Naive B cell (primary cell): Measurements from ENCODE around the gene CATSPERD. TPM values are rescaled to one million over a fixed set of nuclear protein-coding genes. Genes with fewer than 3 reads are reported as not detected.
"Not testable (repeated sequence)": the region's sequence is repeated elsewhere in the genome, so short reads cannot be mapped to it uniquely, and the experiment has no call there.

Experiments used
- ATAC-seq, 2 donors: fragments of 150-1000 bp; cut with Tn5 transposase; 2 replicates each; pipeline ENCODE4 v1.10.0; 2021; ENCODE audit warnings: low read depth in 2 of 2, mild to moderate bottlenecking in 2 of 2, moderate library complexity in 2 of 2
- DNase-seq: peaks from one replicate; pipeline ENCODE4 v3.0.0; 2022
- H3K27ac Mint-ChIP-seq, 6 donors: one replicate each; pipeline ENCODE4 v1.8.0; 2020 to 2022; ENCODE audit warnings: mild to moderate bottlenecking in 6 of 6, mixed read lengths in 6 of 6, moderate library complexity in 5 of 6, inconsistent platforms in 2 of 6
- H3K27me3 Mint-ChIP-seq, 3 donors: one replicate each; pipeline ENCODE4 v1.8.0; 2021 to 2022; ENCODE audit warnings: mixed read lengths in 3 of 3, mild to moderate bottlenecking in 1 of 3
- H3K36me3 Mint-ChIP-seq, 2 donors: one replicate each; pipeline ENCODE4 v1.8.0; 2020 to 2022; ENCODE audit warnings: mixed read lengths in 2 of 2, inconsistent platforms in 1 of 2, mild to moderate bottlenecking in 1 of 2
- H3K4me1 Mint-ChIP-seq, 3 donors: one replicate each; pipeline ENCODE4 v1.8.0; 2020 to 2022; ENCODE audit warnings: mixed read lengths in 3 of 3, inconsistent platforms in 1 of 3, mild to moderate bottlenecking in 1 of 3, moderate library complexity in 1 of 3
- H3K4me3 Mint-ChIP-seq, 8 donors: one replicate each; pipeline ENCODE4 v1.8.0; 2020 to 2022; ENCODE audit warnings: mild to moderate bottlenecking in 8 of 8, mixed read lengths in 8 of 8, moderate library complexity in 8 of 8, inconsistent platforms in 2 of 8
- H3K9me3 Mint-ChIP-seq, 7 donors: one replicate each; pipeline ENCODE4 v1.8.0; 2020 to 2022; ENCODE audit warnings: mixed read lengths in 7 of 7, mild to moderate bottlenecking in 5 of 7, inconsistent platforms in 2 of 7, moderate library complexity in 1 of 7
- polyA plus RNA-seq, 6 donors: library from polyadenylated mRNA; unstranded; fragments of 300-500 nt; fragmentation: Illumina TruSeq; gene quantifications; one replicate each; pipeline ENCODE4 v1.2.3, GENCODE V29; 2021; ENCODE audit warnings: low read depth in 6 of 6

CATSPERD gene
- polyA plus RNA-seq, 6 donors from 2014 or later: not detected

DNA sequence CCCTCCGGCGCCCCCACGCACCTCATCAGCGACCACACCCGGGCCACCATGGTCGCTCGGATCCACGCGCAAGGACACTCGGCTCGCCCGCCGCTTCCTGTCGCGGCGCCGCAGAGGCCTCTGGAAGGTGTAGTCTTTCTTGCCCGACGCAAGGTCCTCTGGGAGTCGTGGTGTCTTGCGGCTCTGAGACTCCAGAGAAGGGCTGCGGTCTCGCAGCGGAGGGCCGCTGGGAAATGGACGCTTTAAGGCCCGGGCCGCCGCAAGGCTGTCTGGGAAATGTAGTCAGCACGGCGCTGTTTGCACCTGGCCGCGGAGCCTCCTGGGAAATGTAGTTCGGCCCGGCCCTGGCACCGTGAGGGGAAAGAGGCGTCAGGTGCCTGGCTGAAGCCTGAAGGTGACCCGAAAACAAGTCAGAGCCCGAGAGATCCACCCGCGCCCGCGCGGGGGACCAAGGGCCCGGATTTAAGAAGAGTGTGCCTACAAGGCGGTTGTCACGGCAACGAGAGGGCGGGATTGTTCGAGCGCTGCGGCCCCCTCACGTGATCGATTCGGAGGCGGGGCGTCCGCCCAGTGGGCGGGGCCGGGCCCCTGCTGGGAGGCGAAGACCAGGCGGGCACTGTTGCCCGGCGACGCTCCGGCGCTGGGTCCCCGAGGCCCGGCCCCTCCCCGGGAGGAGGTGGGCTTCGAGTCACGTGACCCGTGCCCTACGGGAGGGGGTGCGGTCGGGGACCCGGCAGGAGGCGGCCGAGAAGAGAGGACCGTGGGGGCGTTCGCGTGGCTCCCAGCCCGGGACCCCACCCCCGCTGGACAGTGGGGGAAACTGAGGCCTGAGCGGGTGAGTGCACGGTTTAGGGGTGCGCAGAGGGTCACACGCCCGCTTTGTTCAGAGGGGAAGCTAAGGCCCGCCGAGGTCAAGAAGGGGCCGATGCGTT, 39.7 kb upstream of the CATSPERD start, which contains the start of the genes HSD11B1L and MICOS13:
Gene HSD11B1L, plus strand, starts transcription at position 591 of the 932 bp plus-strand sequence. CDS start 3,806 bp downstream, outside the sequence.
Gene MICOS13, minus strand, starts transcription at position 80 of the 932 bp plus-strand sequence. Its CDS starts 30 bp downstream, at position 50.
- peaks cover 0 to 5% (median 0%) of the 10 kb centered on the region in 7 donors for H3K9me3 Mint-ChIP-seq
- H3K4me3 Mint-ChIP-seq: peak within 1 kb of the TSS; percentile 79 to 98 (median 94)
- ATAC-seq (peak; percentile 90 to 94), DNase-seq (peak; percentile 98)
- H3K27me3 Mint-ChIP-seq: no peaks in the 10 kb centered on the region
- H3K36me3 Mint-ChIP-seq: no peaks in the 10 kb centered on the region
- peaks cover 24 to 35% (median 32%) of the 10 kb centered on the region in 3 donors for H3K4me1 Mint-ChIP-seq
- peak within 1 kb of the TSS; percentile 96 to 100 (median 99) for H3K27ac Mint-ChIP-seq

DNA sequence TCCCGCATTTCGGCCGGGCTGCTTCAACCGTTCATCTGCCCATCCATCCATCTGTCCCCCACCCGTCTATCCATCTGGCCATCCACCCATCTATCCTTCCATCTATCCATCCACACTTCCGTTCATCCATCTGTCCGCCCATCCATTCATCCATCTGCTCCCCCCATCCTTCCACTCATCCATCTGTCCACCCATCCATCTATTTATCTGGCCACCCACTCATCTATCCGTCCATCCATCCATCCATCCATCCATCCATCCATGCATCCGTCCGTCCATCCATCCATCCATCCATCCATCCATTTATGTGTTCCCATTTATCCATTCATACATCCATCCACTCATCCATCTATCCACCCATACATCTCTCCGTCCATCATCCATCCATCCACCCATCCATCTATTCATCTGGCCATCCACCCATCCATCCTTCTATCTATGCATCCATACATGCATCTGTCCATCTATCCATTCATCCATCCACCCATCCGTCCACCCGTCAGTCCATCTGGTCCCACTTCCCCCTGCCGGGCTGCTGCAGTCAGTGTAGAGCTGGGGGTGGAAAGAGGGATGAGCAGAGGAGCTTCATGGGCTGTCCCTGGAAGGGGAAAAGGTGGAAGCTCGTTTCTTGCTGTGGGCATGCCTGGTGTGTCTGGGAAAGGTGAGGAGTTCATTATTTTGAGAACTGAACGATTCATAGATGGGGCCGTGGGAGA, 38.9 kb upstream of the CATSPERD start:
- no peaks in the 10 kb centered on the region for H3K27me3 Mint-ChIP-seq
- H3K4me3 Mint-ChIP-seq: peak overlapping the region; percentile 73 to 91 (median 86)
- DNase-seq: no peak
- no peaks in the 10 kb centered on the region for H3K36me3 Mint-ChIP-seq
- peaks cover 28 to 42% (median 32%) of the 10 kb centered on the region in 3 donors for H3K4me1 Mint-ChIP-seq
- no peak for ATAC-seq
- peaks cover 0 to 5% (median 0%) of the 10 kb centered on the region in 7 donors for H3K9me3 Mint-ChIP-seq
- peak overlapping the region; percentile 11 to 96 (median 91) for H3K27ac Mint-ChIP-seq

- peak overlapping the region; percentile 73 to 89 (median 82) for H3K4me3 Mint-ChIP-seq
- H3K9me3 Mint-ChIP-seq: peaks cover 0 to 5% (median 0%) of the 10 kb centered on the region in 7 donors
Observed at GRCh38 chr19:5682107-5682482, 38.3 kb upstream of the CATSPERD start.

GRCh38 chr19:5683177-5683886, 37.1 kb upstream of the CATSPERD start:
- H3K4me3 Mint-ChIP-seq: peak overlapping the region in 5 of 8 donors; percentile 29 to 66 (median 53)
- peak overlapping the region in 3 of 6 donors; percentile 38 to 86 (median 80) for H3K27ac Mint-ChIP-seq
- DNase-seq (no peak), ATAC-seq (no peak)
- no peaks in the 10 kb centered on the region for H3K36me3 Mint-ChIP-seq
- H3K9me3 Mint-ChIP-seq: peaks cover 0 to 6% (median 0%) of the 10 kb centered on the region in 7 donors
- H3K27me3 Mint-ChIP-seq: no peaks in the 10 kb centered on the region
- peaks cover 30 to 46% (median 38%) of the 10 kb centered on the region in 3 donors for H3K4me1 Mint-ChIP-seq

More at GRCh38 chr19:5682107-5682482, 38.3 kb upstream of the CATSPERD start:
- DNase-seq: no peak
- ATAC-seq: no peak
- Mint-ChIP-seq H3K36me3 (no peaks in the 10 kb centered on the region), H3K4me1 (peaks cover 28 to 43% (median 35%) of the 10 kb centered on the region in 3 donors), H3K27ac (peak overlapping the region in 5 of 6 donors; percentile 70 to 96 (median 92)), H3K27me3 (no peaks in the 10 kb centered on the region)

DNA sequence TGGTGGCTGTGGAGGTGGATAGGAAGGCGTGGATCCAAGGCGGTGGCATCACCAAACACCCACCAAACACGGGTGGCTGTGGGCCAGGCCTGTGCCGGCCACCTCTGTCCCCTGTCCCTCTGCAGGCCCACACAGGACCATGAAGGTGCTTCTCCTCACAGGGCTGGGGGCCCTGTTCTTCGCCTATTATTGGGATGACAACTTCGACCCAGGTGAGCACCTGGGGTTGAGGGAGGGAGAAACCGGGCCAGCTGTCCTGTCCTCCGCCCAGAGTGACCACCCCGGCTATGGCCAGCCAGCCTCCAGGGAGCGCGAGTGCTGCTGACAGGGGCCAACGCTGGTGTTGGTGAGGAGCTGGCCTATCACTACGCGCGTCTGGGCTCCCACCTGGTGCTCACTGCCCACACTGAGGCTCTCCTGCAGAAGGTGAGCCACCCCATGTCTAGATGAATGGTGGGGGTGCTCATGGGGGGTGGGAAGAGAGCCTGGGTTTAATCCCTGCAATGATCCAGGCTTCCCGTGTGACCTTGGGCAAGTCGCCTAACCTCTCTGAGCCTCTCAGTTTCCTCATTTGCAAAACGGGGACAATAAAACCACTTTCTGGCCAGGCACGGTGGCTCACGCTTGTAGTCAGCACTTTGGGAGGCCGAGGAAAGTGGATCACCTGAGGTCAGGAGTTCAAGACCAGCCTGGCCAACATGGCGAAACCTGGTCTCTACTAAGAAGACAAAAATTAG, 35.6 kb upstream of the CATSPERD start:
- DNase-seq: no peak
- H3K4me1 Mint-ChIP-seq: peaks cover 28 to 39% (median 38%) of the 10 kb centered on the region in 3 donors
- H3K27ac Mint-ChIP-seq: no peak overlapping the region
- H3K9me3 Mint-ChIP-seq: peaks cover 0 to 7% (median 0%) of the 10 kb centered on the region in 7 donors
- no peaks in the 10 kb centered on the region for H3K36me3 Mint-ChIP-seq
- no peak for ATAC-seq
- no peaks in the 10 kb centered on the region for H3K27me3 Mint-ChIP-seq
- peak overlapping the region in 3 of 8 donors; percentile 25 to 54 (median 38) for H3K4me3 Mint-ChIP-seq

DNA sequence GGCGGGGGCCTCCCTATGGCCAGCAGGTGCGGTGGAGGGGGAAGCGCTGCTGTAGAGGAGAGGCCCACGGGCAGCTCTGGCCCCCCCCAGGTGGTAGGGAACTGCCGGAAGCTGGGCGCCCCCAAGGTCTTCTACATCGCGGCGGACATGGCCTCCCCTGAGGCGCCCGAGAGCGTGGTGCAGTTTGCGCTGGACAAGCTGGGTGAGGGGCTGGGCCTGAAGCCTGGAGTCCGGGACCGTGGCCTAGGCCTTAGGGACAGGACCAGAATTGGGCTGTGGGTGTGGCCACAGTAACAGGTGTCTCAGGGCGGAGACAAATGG, 34.2 kb upstream of the CATSPERD start:
- ATAC-seq (no peak), DNase-seq (no peak)
- Mint-ChIP-seq H3K4me3 (peak overlapping the region; percentile 81 to 93 (median 87)), H3K9me3 (peaks cover 0 to 7% (median 0%) of the 10 kb centered on the region in 7 donors), H3K27me3 (no peaks in the 10 kb centered on the region), H3K4me1 (peaks cover 33 to 45% (median 44%) of the 10 kb centered on the region in 3 donors), H3K27ac (peak overlapping the region; percentile 86 to 97 (median 95)), H3K36me3 (no peaks in the 10 kb centered on the region)

- peak overlapping the region; percentile 81 to 93 (median 87) for H3K4me3 Mint-ChIP-seq
Observed at GRCh38 chr19:5686647-5687359, 33.6 kb upstream of the CATSPERD start.

GRCh38 chr19:5687360-5688198, 32.9 kb upstream of the CATSPERD start:
- H3K36me3 Mint-ChIP-seq: no peaks in the 10 kb centered on the region
- no peak for ATAC-seq
- H3K9me3 Mint-ChIP-seq: peaks cover 0 to 3% (median 0%) of the 10 kb centered on the region in 7 donors
- H3K4me3 Mint-ChIP-seq: peak overlapping the region in 7 of 8 donors; percentile 80 to 91 (median 86)
- no peaks in the 10 kb centered on the region for H3K27me3 Mint-ChIP-seq
- no peak for DNase-seq
- H3K27ac Mint-ChIP-seq: peak overlapping the region in 2 of 6 donors; percentile 86 to 95
- H3K4me1 Mint-ChIP-seq: peaks cover 26 to 42% (median 40%) of the 10 kb centered on the region in 3 donors

More at GRCh38 chr19:5686647-5687359, 33.6 kb upstream of the CATSPERD start:
- DNase-seq (peak; percentile 95), ATAC-seq (peak; percentile 65 to 66)
- H3K27ac Mint-ChIP-seq: peak overlapping the region; percentile 86 to 97 (median 95)
- H3K36me3 Mint-ChIP-seq: no peaks in the 10 kb centered on the region
- H3K4me1 Mint-ChIP-seq: peaks cover 27 to 40% (median 39%) of the 10 kb centered on the region in 3 donors
- H3K27me3 Mint-ChIP-seq: no peaks in the 10 kb centered on the region
- H3K9me3 Mint-ChIP-seq: peaks cover 0 to 3% (median 0%) of the 10 kb centered on the region in 7 donors

GRCh38 chr19:5688262-5688881, 32.1 kb upstream of the CATSPERD start:
- H3K36me3 Mint-ChIP-seq, DNase-seq, ATAC-seq, H3K9me3 Mint-ChIP-seq, H3K27me3 Mint-ChIP-seq: not testable (repeated sequence)
- Mint-ChIP-seq H3K4me1 (peaks cover 30 to 50% (median 40%) of the 10 kb centered on the region in 3 donors), H3K27ac (peak overlapping the region in 2 of 6 donors; percentile 60 to 90), H3K4me3 (peak overlapping the region; percentile 56 to 91 (median 74))

DNA sequence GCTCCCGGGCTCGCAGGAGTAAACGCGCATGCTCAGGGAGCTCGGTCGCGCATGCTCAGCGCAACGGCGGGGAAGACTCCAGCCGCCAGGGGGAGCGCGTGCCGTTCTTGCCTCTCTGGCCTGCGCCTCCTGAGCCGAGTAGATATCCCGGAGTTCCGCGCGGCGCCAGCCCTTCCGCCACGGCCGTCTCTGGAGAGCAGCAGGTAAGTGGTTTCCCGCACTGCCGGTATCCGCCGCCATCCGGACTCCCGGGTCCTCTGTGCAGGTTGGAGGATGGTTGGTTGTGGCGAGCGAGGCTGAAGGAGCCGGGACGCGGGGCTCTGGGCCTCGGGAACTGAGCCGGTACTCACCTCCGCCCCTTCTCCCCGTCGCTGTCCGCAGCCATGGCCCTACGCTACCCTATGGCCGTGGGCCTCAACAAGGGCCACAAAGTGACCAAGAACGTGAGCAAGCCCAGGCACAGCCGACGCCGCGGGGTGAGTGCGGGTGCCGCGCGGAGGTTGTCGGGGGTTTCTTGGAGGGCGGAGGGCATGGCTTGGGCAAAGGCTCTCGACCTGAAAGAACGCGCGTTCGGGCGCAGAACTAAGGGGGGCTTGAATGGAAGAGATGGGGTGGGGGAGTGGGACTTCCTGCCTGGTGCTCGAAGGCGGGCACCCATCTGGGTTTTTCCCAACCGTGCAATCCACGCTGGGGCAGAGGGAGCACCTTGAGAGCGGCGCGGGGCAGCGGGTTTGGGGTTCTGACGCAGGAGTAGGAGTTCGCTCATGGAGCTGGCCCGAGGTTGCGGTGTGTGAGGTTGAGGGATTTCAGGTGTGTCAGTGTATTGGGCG, 30.1 kb upstream of the CATSPERD start, which contains the start of gene RPL36:
Gene RPL36, plus strand, starts transcription at position 171 of the 830 bp plus-strand sequence. Its CDS starts 213 bp downstream, at position 384.
- Mint-ChIP-seq H3K4me3 (peak within 1 kb of the TSS; percentile 90 to 98 (median 93)), H3K27me3 (no peaks in the 10 kb centered on the region), H3K36me3 (peaks cover 0 to 7% of the 10 kb centered on the region in 2 donors), H3K27ac (peak within 1 kb of the TSS; percentile 88 to 98 (median 96)), H3K4me1 (peaks cover 27 to 53% (median 40%) of the 10 kb centered on the region in 3 donors), H3K9me3 (peaks cover 0 to 3% (median 0%) of the 10 kb centered on the region in 7 donors)
- peak; percentile 98 for DNase-seq
- ATAC-seq: peak; percentile 56 to 57
